Heart left ventricle (tissue), 16 donors: Measurements from ENCODE around the gene TOGARAM2. TPM values are rescaled to one million over a fixed set of nuclear protein-coding genes. Genes with fewer than 3 reads are reported as not detected.
A peak's percentile ranks its signal among the peaks of the same experiment; 100 is the strongest.

Source experiments
- ATAC-seq, 4 donors: fragments of 200-7000 bp; cut with Tn5 transposase; one replicate each; pipeline ENCODE4 v1.9.1; 2020 to 2022; ENCODE audit warnings: moderate library complexity in 4 of 4, mild to moderate bottlenecking in 3 of 4, moderate number of reproducible peaks in 1 of 4
- DNase-seq, 5 donors: peaks; one replicate each; pipeline ENCODE4 v3.0.0-alpha.2; 2020
- H3K27ac ChIP-seq, 12 donors: fragments of 200-600 bp; sonication (generic) in 4 of 12; one replicate each; pipeline versions ENCODE4 v1.5.0 to v1.8.0; 2016 to 2022; ENCODE audit warnings: mild to moderate bottlenecking in 2 of 12
- H3K27me3 ChIP-seq, 9 donors: fragments of 200-600 bp; sonication (generic) in 2 of 9; one replicate each; pipeline versions ENCODE4 v1.5.1 to v1.8.0; 2016 to 2022; ENCODE audit warnings: mild to moderate bottlenecking in 3 of 9
- H3K36me3 ChIP-seq, 9 donors: fragments of 200-600 bp; sonication (generic) in 2 of 9; one replicate each; pipeline versions ENCODE4 v1.5.0 to v1.8.0; 2018 to 2022; ENCODE audit warnings: mild to moderate bottlenecking in 2 of 9
- H3K4me1 ChIP-seq, 12 donors: fragments of 200-600 bp; sonication (generic) in 4 of 12; one replicate each; pipeline versions ENCODE4 v1.5.0 to v1.8.0; 2016 to 2022; ENCODE audit warnings: mild to moderate bottlenecking in 3 of 12
- H3K4me3 ChIP-seq, 12 donors: fragments of 200-600 bp; sonication (generic) in 4 of 12; one replicate each; pipeline versions ENCODE4 v1.5.0 to v1.8.0; 2017 to 2022; ENCODE audit warnings: mild to moderate bottlenecking in 9 of 12, moderate library complexity in 4 of 12
- H3K9me3 ChIP-seq, 12 donors: fragments of 200-600 bp; sonication (generic) in 4 of 12; one replicate each; pipeline versions ENCODE4 v1.5.0 to v1.8.0; 2016 to 2022; ENCODE audit warnings: mild to moderate bottlenecking in 1 of 12
- CTCF ChIP-seq, 12 donors: fragments of 200-600 bp; sonication (generic) in 4 of 12; IDR thresholded peaks; one replicate each; pipeline versions ENCODE4 v1.5.0 to v1.8.0; 2018 to 2022; ENCODE audit warnings: antibody characterized with exemption in 12 of 12, mild to moderate bottlenecking in 5 of 12
- POLR2A ChIP-seq, 2 donors: fragments of 450-650 bp; IDR thresholded peaks; one replicate each; pipeline ENCODE4 v1.6.1; 2017; ENCODE audit warnings: antibody characterized with exemption in 2 of 2, mild to moderate bottlenecking in 2 of 2, moderate library complexity in 2 of 2
- WGBS, 4 donors: extraction: QIAGEN DNeasy Blood & Tissue Kit in 2 of 4; methylation state at CpG; one replicate each; pipeline versions ENCODE4 v1.1.5 to v1.1.7; 2013 to 2018; 5-methylcytosine and 5-hydroxymethylcytosine counted together
- intact Hi-C, 10 donors: fragments of 100-400 bp; cut with DNase I; formaldehyde crosslinking; loops; one replicate each; pipeline versions ENCODE4 v1.11.1 to v1.14.2; 2022
- polyA plus RNA-seq, 2 donors: library from polyadenylated mRNA; stranded (reverse); fragments of 200-250 nt; gene quantifications; one replicate each; pipeline ENCODE4 v1.2.3, GENCODE V29; 2013
- total RNA-seq, 9 donors: library from RNA; depleted of rRNA in 2 of 9; stranded (reverse); fragments of >200 nt in 2 of 9; fragmentation: NEBNext Ultra II Directional in 3 of 9; extraction: Animal tissue kit (Norgen Biotek cat#: 25700) in 3 of 9; gene quantifications; one replicate each; pipeline versions ENCODE4 v1.1.0 to v1.2.4, GENCODE V29; 2016 to 2023
- donor health status: ischemic (EF 13 %, LVEDD 7.1; RV severe dilation, severe dysfunction).
- donor health status: healthy with polysubstance abuse.
- donor health status: DM: no; HTN: yes; CAD: no.
- donor health status: DM: no; HTN: no; CAD: no.
- donor health status: ischemic (EF 25% LVEDD 6.9; RV normal size, moderate dysfunction).
- donor health status: ischemic (EF 25% LVEDD 5.7; RV mildly dilated, moderate dysfunction).
- donor health status: healthy.
- donor health status: DM: yes; HTN: yes; CAD: no.
- donor health status: ischemic (EF 35%, LVEDD 5.7; RV mildly dilated, moderate dysfunction).
- donor health status: nonischemic (EF 11% LVEDD 7.7; RV severe dilation, severe dysfunction).
- donor health status: DM: yes; HTN: yes; CAD: no.
- donor health status: PGD.
- donor health status: ischemic (EF 29% LVEDD 5.4; RV normal size, mild dysfunction).
- donor health status: nonischemic (EF 23%, LVEDD 6.1; RV moderate dilation, normal function).

The TOGARAM2 gene
- total and polyA plus RNA-seq, 11 donors = 0.24 to 23.9 (median 6.2) TPM

GRCh38 chr2:29004755-29005154 is 23.7 kb downstream of the TOGARAM2 start:
- Histone ChIP-seq H3K27ac (no peak overlapping the region), H3K27me3 (no peaks in the 10 kb centered on the region), H3K4me1 (peaks cover 0 to 17% (median 0%) of the 10 kb centered on the region in 12 donors), H3K4me3 (no peak overlapping the region), H3K36me3 (no peaks in the 10 kb centered on the region), H3K9me3 (no peaks in the 10 kb centered on the region)
- DNase-seq (no peak), ATAC-seq (no peak)
- 0 to 92% (median 36%) methylated on average over 1 of the region's 1 CpG for WGBS, 4 donors
- no peak for TF ChIP-seq POLR2A (IDR thresholded peaks at IDR 0.05)
- no peak for TF ChIP-seq CTCF (IDR thresholded peaks at IDR 0.05)
- intact Hi-C loops = loop anchor here in 1 of 10 donors (1.0 kb wide), 1 partner anchor 43 kb away; no protein-coding TSS in a partner anchor

- no peak overlapping the region for H3K27ac ChIP-seq
- intact Hi-C loops = no loop called here
- H3K4me3 ChIP-seq = no peak overlapping the region
- DNase-seq (no peak), ATAC-seq (no peak)
- no peaks in the 10 kb centered on the region for H3K9me3 ChIP-seq
- H3K36me3 ChIP-seq = no peaks in the 10 kb centered on the region
- 71 to 94% (median 82%) methylated on average over 7 of the region's 7 CpGs for WGBS, 4 donors
- no peak for TF ChIP-seq CTCF (IDR thresholded peaks at IDR 0.05)
- TF ChIP-seq POLR2A (IDR thresholded peaks at IDR 0.05) = no peak
- peaks cover 0 to 14% (median 4%) of the 10 kb centered on the region in 12 donors for H3K4me1 ChIP-seq
- H3K27me3 ChIP-seq = no peaks in the 10 kb centered on the region
Measured at GRCh38 chr2:29005331-29005730, 24.2 kb downstream of the TOGARAM2 start.

GRCh38 chr2:29006092-29006979 is 25.2 kb downstream of the TOGARAM2 start:
- 54 to 78% (median 63%) methylated on average over 12 of the region's 12 CpGs for WGBS, 4 donors
- Histone ChIP-seq H3K9me3 (no peaks in the 10 kb centered on the region), H3K27me3 (no peaks in the 10 kb centered on the region), H3K4me1 (peaks cover 6 to 23% (median 14%) of the 10 kb centered on the region in 12 donors), H3K4me3 (no peak overlapping the region), H3K27ac (no peak overlapping the region), H3K36me3 (no peaks in the 10 kb centered on the region)
- DNase-seq = peak in 1 of 5 donors; percentile 31
- no peak for ATAC-seq
- TF ChIP-seq CTCF (IDR thresholded peaks at IDR 0.05) = no peak
- TF ChIP-seq POLR2A (IDR thresholded peaks at IDR 0.05) = no peak
- intact Hi-C loops = no loop called here

GRCh38 chr2:29006980-29007301 is 25.8 kb downstream of the TOGARAM2 start:
- H3K4me1 ChIP-seq = peaks cover 6 to 29% (median 20%) of the 10 kb centered on the region in 12 donors
- TF ChIP-seq POLR2A (IDR thresholded peaks at IDR 0.05) = no peak
- no peak for TF ChIP-seq CTCF (IDR thresholded peaks at IDR 0.05)
- DNase-seq (no peak), ATAC-seq (no peak)
- H3K27ac ChIP-seq = no peak overlapping the region
- WGBS, 4 donors = 85 to 92% (median 89%) methylated on average over 2 of the region's 2 CpGs
- H3K4me3 ChIP-seq = no peak overlapping the region
- H3K9me3 ChIP-seq = no peaks in the 10 kb centered on the region
- no peaks in the 10 kb centered on the region for H3K27me3 ChIP-seq
- intact Hi-C loops = no loop called here
- no peaks in the 10 kb centered on the region for H3K36me3 ChIP-seq
